BLaER1 (cell line): ENCODE measurements around the gene KIT.

Experiments
- H3K27ac ChIP-seq: shearing (Covaris generic); formaldehyde crosslinking; 2 replicates; pipeline ENCODE4 v1.8.1; 2022
- H3K27me3 ChIP-seq: shearing (Covaris generic); formaldehyde crosslinking; 2 replicates; pipeline ENCODE4 v1.8.1; 2022
- H3K36me3 ChIP-seq: shearing (Covaris generic); formaldehyde crosslinking; 2 replicates; pipeline ENCODE4 v1.8.1; 2022
- H3K4me1 ChIP-seq: shearing (Covaris generic); formaldehyde crosslinking; 2 replicates; pipeline ENCODE4 v1.8.1; 2022
- H3K4me2 ChIP-seq: shearing (Covaris generic); formaldehyde crosslinking; 2 replicates; pipeline ENCODE4 v1.8.1; 2022
- H3K4me3 ChIP-seq: shearing (Covaris generic); formaldehyde crosslinking; 2 replicates; pipeline ENCODE4 v1.8.1; 2022
- H3K9ac ChIP-seq: shearing (Covaris generic); formaldehyde crosslinking; 2 replicates; pipeline ENCODE4 v1.8.1; 2022
- H3K9me3 ChIP-seq: shearing (Covaris generic); formaldehyde crosslinking; 2 replicates; pipeline ENCODE4 v1.8.1; 2022
- H4K20me1 ChIP-seq: shearing (Covaris generic); formaldehyde crosslinking; 2 replicates; pipeline ENCODE4 v1.8.1; 2022
- Cebpa-rat ChIP-seq: shearing (Covaris generic); IDR thresholded peaks from 2 replicates; pipeline ENCODE4 v1.8.1; 2022

KIT gene

DNA sequence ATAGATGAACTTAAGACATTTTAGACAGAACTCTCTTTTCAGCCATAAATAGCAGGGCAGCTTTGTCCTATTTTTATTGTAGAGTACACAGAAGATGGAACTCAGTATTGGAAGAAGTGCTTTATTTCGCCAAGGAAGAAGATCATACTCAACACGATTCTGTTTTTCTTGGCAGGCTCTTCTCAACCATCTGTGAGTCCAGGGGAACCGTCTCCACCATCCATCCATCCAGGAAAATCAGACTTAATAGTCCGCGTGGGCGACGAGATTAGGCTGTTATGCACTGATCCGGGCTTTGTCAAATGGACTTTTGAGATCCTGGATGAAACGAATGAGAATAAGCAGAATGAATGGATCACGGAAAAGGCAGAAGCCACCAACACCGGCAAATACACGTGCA is 37.6 kb downstream of the KIT start:
- no peaks in the 10 kb centered on the region for H4K20me1 ChIP-seq
- no peak overlapping the region for H3K9ac ChIP-seq
- H3K4me2 ChIP-seq: no peak overlapping the region
- no peak for TF ChIP-seq Cebpa-rat
- peaks cover 15% of the 10 kb centered on the region for H3K4me1 ChIP-seq
- H3K4me3 ChIP-seq: no peak overlapping the region
- H3K27ac ChIP-seq: no peak overlapping the region
- no peaks in the 10 kb centered on the region for H3K27me3 ChIP-seq
- no peaks in the 10 kb centered on the region for H3K9me3 ChIP-seq
- H3K36me3 ChIP-seq: peaks cover 14% of the 10 kb centered on the region; the same call in 1 of the 2 replicates

DNA sequence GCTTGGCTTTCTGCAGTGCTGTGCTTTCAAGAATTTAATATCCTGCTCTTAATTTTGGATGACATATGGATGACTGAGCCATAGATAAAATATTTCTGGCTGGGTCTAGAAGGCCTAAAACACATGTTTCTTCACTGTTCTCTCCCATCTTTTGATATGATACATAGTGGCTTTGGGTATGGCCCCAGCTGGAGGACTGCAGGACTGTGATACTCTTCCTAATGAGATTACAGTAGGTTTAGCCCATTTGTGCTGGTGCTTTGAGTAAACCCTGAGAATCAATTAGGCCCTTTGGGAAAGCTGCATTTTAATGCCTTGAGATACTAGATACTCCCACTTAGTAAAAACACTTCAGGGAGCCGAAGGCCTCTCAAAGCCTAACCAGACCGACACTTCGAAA is 38.0 kb downstream of the KIT start:
- no peak overlapping the region for H3K27ac ChIP-seq
- no peaks in the 10 kb centered on the region for H3K9me3 ChIP-seq
- no peak overlapping the region for H3K9ac ChIP-seq
- H3K4me1 ChIP-seq: peaks cover 14% of the 10 kb centered on the region
- no peak overlapping the region for H3K4me2 ChIP-seq
- TF ChIP-seq Cebpa-rat: no peak
- peaks cover 14% of the 10 kb centered on the region; the same call in 1 of the 2 replicates for H3K36me3 ChIP-seq
- H4K20me1 ChIP-seq: no peaks in the 10 kb centered on the region
- no peaks in the 10 kb centered on the region for H3K27me3 ChIP-seq
- H3K4me3 ChIP-seq: no peak overlapping the region

DNA sequence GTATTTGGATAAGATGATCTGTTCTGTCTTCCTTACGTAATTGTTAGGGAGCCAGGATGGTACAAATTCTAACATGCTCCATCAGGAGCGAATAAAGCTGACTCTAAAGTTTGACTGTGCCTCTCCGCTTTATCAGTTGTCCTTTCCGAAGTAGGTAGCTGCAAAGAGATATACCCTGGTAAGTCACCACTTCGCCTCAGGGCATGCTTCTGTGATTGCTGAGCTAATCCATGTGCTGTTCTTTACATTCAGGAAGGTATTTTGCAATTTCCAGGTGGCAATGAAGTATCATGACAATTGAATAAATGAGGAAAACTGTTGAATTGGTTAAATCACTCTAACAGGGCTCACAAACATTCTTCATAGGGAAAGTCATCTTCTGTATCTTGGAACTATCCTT is 38.9 kb downstream of the KIT start:
- no peaks in the 10 kb centered on the region for H3K27me3 ChIP-seq
- H3K4me2 ChIP-seq: no peak overlapping the region
- H3K4me1 ChIP-seq: peaks cover 6% of the 10 kb centered on the region
- no peak for TF ChIP-seq Cebpa-rat
- H4K20me1 ChIP-seq: no peaks in the 10 kb centered on the region
- H3K4me3 ChIP-seq: no peak overlapping the region
- no peak overlapping the region for H3K27ac ChIP-seq
- H3K36me3 ChIP-seq: peaks cover 14% of the 10 kb centered on the region; the same call in 1 of the 2 replicates
- H3K9ac ChIP-seq: no peak overlapping the region
- no peaks in the 10 kb centered on the region for H3K9me3 ChIP-seq

DNA sequence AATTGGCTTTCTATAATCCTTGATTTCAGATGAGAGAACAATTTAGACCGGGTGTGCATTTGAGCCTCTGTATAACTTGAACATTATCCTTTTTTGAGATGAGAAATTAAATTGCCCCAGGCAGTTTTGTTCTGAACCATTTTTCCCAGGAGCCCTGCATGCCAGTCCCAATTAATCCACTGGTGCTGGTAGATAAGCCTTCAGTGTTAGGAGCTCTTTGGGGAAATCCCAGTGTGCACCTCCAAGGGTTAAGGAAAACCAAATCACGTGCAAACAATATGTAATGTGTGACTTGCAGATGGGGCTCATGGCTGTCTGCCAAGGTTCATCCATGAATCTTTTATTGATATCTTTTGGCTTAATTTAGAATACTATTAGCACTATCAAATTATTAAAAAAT is 43.2 kb downstream of the KIT start:
- TF ChIP-seq Cebpa-rat: no peak
- Histone ChIP-seq H3K9ac (no peak overlapping the region), H3K27me3 (no peaks in the 10 kb centered on the region), H3K4me1 (no peaks in the 10 kb centered on the region), H3K9me3 (no peaks in the 10 kb centered on the region), H4K20me1 (no peaks in the 10 kb centered on the region), H3K4me2 (no peak overlapping the region), H3K4me3 (no peak overlapping the region), H3K36me3 (peaks cover 14% of the 10 kb centered on the region; the same call in 1 of the 2 replicates), H3K27ac (no peak overlapping the region)

DNA sequence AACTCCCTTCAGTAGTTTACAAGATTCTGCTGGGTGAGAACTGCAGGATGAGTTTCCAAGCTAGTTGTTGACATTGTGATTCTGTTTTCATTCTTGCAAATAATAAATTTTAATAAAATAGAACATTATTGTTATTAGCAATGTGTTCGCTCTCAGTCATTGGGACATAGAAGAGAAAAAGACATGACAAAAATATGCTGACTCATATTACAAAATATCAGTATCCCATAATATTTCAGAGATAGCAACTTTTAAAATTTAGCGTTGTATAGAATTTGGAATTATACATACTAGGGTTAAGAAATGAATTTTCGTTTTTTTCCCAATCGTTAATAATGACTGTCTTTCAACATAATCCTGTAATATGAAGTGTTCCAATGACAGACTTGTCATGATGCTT is 45.4 kb downstream of the KIT start:
- H3K4me3 ChIP-seq: no peak overlapping the region
- H3K9me3 ChIP-seq: no peaks in the 10 kb centered on the region
- H3K9ac ChIP-seq: no peak overlapping the region
- H3K4me1 ChIP-seq: no peaks in the 10 kb centered on the region
- no peak overlapping the region for H3K27ac ChIP-seq
- H4K20me1 ChIP-seq: no peaks in the 10 kb centered on the region
- H3K4me2 ChIP-seq: no peak overlapping the region
- no peak for TF ChIP-seq Cebpa-rat
- H3K36me3 ChIP-seq: peaks cover 7% of the 10 kb centered on the region; the same call in 1 of the 2 replicates
- no peaks in the 10 kb centered on the region for H3K27me3 ChIP-seq

DNA sequence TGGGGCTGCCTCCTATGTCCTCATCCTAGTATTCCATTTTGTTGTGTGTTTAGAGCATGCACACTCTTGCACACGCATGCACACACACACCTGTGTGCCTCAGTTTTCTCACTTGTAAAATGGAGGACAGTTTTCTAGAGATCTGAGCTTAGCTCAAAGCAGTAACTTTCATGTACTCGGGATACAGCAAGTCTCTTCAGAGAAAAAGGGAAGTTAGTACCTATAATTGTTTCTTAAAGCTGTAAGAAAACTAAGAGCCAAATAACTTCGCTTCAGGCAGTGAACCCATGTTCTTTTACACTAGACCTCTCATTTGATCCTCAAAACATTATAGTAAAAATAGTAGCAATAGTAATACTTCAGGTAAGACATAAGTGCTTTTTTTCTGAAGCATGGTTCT is 49.6 kb downstream of the KIT start:
- Histone ChIP-seq H4K20me1 (no peaks in the 10 kb centered on the region), H3K4me1 (peaks cover 12% of the 10 kb centered on the region), H3K36me3 (peaks cover 7% of the 10 kb centered on the region; the same call in 1 of the 2 replicates), H3K27me3 (no peaks in the 10 kb centered on the region), H3K9me3 (no peaks in the 10 kb centered on the region), H3K27ac (no peak overlapping the region), H3K4me2 (no peak overlapping the region), H3K9ac (no peak overlapping the region), H3K4me3 (no peak overlapping the region)
- no peak for TF ChIP-seq Cebpa-rat

DNA sequence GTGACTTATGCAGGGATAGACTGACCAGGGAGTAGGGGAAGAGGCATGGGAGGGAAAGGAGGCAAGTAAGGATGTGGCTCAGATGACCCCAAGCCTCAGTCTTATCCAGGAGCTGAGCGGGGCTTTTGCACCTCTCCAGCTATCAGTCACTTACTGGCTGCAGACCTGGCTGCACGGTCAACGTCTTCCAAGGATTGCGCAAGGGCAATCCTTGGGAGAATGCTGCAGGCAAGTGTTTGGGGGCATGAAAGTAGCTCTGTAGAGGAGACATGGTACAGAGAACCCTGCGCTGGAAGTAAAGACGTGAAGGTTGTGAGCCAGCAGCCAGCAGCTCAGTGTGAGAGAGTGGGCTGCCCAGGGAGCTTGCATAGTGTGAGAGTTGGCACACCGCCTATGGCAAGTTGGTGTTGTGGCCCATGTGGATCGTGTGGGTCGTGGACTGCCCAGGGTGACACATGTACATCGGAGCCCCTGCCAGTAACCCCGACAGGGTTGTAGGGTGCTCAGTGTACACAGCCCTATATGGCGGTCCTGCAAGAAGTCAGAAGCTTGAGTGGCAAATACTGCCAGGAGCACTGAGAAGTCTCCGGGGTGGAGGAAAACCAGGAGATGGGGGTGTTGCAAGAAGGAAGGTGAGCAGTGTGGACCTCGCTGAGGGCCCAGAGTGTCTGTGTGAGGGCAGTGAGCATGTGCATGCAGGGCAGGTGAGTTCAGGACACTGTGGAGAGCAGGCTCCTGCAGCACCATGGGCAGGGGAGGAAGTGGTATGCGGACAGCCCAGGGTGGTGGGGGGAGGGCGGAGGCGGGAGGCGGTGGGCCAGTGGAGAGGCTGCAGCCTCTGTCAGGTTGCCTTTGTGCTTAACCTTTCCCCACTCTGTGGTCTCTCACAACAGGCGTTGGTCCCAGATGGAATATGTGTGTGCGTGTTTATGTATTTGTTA is 50.9 kb downstream of the KIT start:
- Histone ChIP-seq H3K4me2 (peak overlapping the region; percentile 31; the same call in 1 of the 2 replicates), H4K20me1 (no peaks in the 10 kb centered on the region), H3K27me3 (no peaks in the 10 kb centered on the region), H3K4me1 (peaks cover 12% of the 10 kb centered on the region), H3K4me3 (no peak overlapping the region), H3K9ac (no peak overlapping the region), H3K36me3 (peaks cover 7% of the 10 kb centered on the region; the same call in 1 of the 2 replicates), H3K9me3 (no peaks in the 10 kb centered on the region), H3K27ac (no peak overlapping the region)
- TF ChIP-seq Cebpa-rat: peak; percentile 55; the same call in 1 of the 2 replicates

DNA sequence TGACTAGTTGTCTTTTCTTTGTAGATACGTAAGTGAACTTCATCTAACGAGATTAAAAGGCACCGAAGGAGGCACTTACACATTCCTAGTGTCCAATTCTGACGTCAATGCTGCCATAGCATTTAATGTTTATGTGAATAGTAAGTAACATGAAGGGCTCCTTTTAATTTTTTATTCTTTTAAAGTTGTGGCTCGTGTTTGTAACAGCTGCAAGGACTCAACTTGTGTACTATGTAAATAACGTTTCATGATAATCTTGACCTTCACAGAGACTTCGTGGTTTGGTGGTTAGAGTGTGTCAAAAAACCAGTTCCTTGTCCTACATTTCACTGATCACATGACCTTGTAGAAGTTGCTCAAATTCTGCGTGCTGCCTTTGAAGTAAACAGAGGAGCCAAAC is 51.6 kb downstream of the KIT start:
- H3K9ac ChIP-seq: no peak overlapping the region
- H3K9me3 ChIP-seq: no peaks in the 10 kb centered on the region
- no peak for TF ChIP-seq Cebpa-rat
- peak overlapping the region; percentile 31 for H3K4me2 ChIP-seq
- H3K27ac ChIP-seq: no peak overlapping the region
- H3K36me3 ChIP-seq: peaks cover 7% of the 10 kb centered on the region; the same call in 1 of the 2 replicates
- H4K20me1 ChIP-seq: no peaks in the 10 kb centered on the region
- peaks cover 12% of the 10 kb centered on the region for H3K4me1 ChIP-seq
- no peak overlapping the region for H3K4me3 ChIP-seq
- no peaks in the 10 kb centered on the region for H3K27me3 ChIP-seq

DNA sequence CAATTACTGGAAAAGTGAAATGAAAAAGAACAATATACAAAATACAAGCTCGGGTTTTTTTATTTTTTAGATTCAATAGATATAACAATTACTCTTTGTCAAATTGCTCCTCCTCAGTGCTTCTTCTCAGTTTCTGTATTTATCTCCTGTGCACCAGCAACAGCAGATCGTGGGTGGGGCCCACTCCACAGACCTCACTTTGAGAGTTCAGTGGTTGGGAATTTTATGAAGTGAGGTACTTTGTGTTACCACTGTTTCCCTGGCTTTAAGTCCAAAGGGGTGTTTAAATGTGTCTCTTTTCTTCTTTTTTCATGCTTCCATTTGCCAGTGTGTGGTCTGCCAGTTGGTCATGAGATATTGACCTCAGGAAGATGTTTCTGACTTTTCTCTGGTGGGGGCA is 54.4 kb downstream of the KIT start:
- H3K4me1 ChIP-seq: peaks cover 12% of the 10 kb centered on the region
- H3K4me3 ChIP-seq: no peak overlapping the region
- peaks cover 7% of the 10 kb centered on the region; the same call in 1 of the 2 replicates for H3K36me3 ChIP-seq
- H3K4me2 ChIP-seq: no peak overlapping the region
- no peak for TF ChIP-seq Cebpa-rat
- no peak overlapping the region for H3K27ac ChIP-seq
- H3K27me3 ChIP-seq: no peaks in the 10 kb centered on the region
- no peak overlapping the region for H3K9ac ChIP-seq
- H3K9me3 ChIP-seq: no peaks in the 10 kb centered on the region
- H4K20me1 ChIP-seq: no peaks in the 10 kb centered on the region

DNA sequence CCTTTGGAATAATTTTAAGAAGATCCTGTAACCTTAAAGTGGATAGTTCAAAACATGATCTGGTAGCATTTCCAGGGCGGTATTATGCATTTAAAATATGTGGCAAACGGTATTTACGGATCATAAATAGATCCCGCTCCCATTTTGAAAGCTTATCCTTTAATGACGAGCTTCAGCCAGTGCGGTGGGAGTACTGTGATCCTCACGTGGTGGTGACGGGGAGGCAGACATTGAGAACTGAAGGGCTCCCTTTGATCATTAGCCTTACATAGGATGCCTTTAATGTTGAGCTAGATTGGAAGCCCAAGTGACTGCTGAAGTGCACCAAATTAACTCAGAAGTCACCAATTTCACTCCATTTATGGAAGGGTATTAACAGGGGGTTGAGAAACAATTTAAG is 56.9 kb downstream of the KIT start:
- H3K4me3 ChIP-seq: no peak overlapping the region
- no peaks in the 10 kb centered on the region for H4K20me1 ChIP-seq
- H3K9me3 ChIP-seq: no peaks in the 10 kb centered on the region
- no peak overlapping the region for H3K9ac ChIP-seq
- H3K27me3 ChIP-seq: no peaks in the 10 kb centered on the region
- no peak overlapping the region for H3K4me2 ChIP-seq
- H3K27ac ChIP-seq: no peak overlapping the region
- TF ChIP-seq Cebpa-rat: no peak
- peaks cover 5% of the 10 kb centered on the region for H3K4me1 ChIP-seq
- no peaks in the 10 kb centered on the region for H3K36me3 ChIP-seq
